Calu3 (cell line): ENCODE results near the gene PROM2. TPM values are rescaled to one million over a fixed set of nuclear protein-coding genes. Genes with fewer than 3 reads are reported as not detected.

Experiments used
- BruUV-seq: library from RNA; stranded (reverse); fragments of 400-500 nt; replicated peaks from 2 replicates; lab custom pipeline; 2021; lab: Mats Ljungman, UMichigan
- CTCF ChIA-PET: fragments of 300-600 bp; sonication (Branson Sonifier 250); formaldehyde crosslinking; loops from one replicate; lab custom pipeline; 2022; ENCODE audit warnings: antibody characterized with exemption; lab: Charles Lee
- DNase-seq: peaks from one replicate; pipeline ENCODE4 v3.0.0; 2022
- H3K27ac Mint-ChIP-seq: one replicate; pipeline ENCODE4 v1.8.0; 2022; ENCODE audit warnings: mixed read lengths; ENCODE audit not compliant: unreplicated experiment
- H3K27me3 Mint-ChIP-seq: one replicate; pipeline ENCODE4 v1.8.0; 2022; ENCODE audit warnings: mixed read lengths; ENCODE audit not compliant: unreplicated experiment
- H3K36me3 Mint-ChIP-seq: one replicate; pipeline ENCODE4 v1.8.0; 2022; ENCODE audit warnings: mild to moderate bottlenecking, moderate library complexity, mixed read lengths; ENCODE audit not compliant: insufficient read depth, unreplicated experiment
- H3K4me1 Mint-ChIP-seq: one replicate; pipeline ENCODE4 v1.8.0; 2022; ENCODE audit warnings: mild to moderate bottlenecking, low read depth, mixed read lengths; ENCODE audit not compliant: unreplicated experiment
- H3K4me3 Mint-ChIP-seq: one replicate; pipeline ENCODE4 v1.8.0; 2022; ENCODE audit warnings: mild to moderate bottlenecking, low read depth, moderate library complexity, mixed read lengths; ENCODE audit not compliant: unreplicated experiment
- H3K9me3 Mint-ChIP-seq: one replicate; pipeline ENCODE4 v1.8.0; 2022; ENCODE audit warnings: low read depth, mixed read lengths; ENCODE audit not compliant: unreplicated experiment
- intact Hi-C: fragments of 100-400 bp; cut with micrococcal nuclease; formaldehyde crosslinking; loops from one replicate; pipeline ENCODE4 v1.10.0; 2022; ENCODE audit not compliant: unreplicated experiment
- total RNA-seq: library from RNA; stranded (reverse); gene quantifications from 2 replicates; pipeline ENCODE4 v1.2.3, GENCODE V29; 2022
- TF ChIP-seq, protein P1 (sequence below): fragments of 200-600 bp; IDR thresholded peaks from one replicate; pipeline ENCODE4 v1.8.0; 2022; ENCODE audit warnings: antibody characterized with exemption; ENCODE audit not compliant: unreplicated experiment

The PROM2 gene
- total RNA-seq, 1 experiment from 2014 or later = 24.7 TPM

- Mint-ChIP-seq H3K4me3 (no peak overlapping the region), H3K9me3 (peaks cover 5% of the 10 kb centered on the region), H3K36me3 (peaks cover 7% of the 10 kb centered on the region), H3K27me3 (peaks cover 9% of the 10 kb centered on the region), H3K4me1 (peaks cover 33% of the 10 kb centered on the region), H3K27ac (no peak overlapping the region)
- BruUV-seq = no TSS peak
- CTCF ChIA-PET = no interaction called here
- intact Hi-C loops = no loop called here
- TF ChIP-seq, protein P1, sequence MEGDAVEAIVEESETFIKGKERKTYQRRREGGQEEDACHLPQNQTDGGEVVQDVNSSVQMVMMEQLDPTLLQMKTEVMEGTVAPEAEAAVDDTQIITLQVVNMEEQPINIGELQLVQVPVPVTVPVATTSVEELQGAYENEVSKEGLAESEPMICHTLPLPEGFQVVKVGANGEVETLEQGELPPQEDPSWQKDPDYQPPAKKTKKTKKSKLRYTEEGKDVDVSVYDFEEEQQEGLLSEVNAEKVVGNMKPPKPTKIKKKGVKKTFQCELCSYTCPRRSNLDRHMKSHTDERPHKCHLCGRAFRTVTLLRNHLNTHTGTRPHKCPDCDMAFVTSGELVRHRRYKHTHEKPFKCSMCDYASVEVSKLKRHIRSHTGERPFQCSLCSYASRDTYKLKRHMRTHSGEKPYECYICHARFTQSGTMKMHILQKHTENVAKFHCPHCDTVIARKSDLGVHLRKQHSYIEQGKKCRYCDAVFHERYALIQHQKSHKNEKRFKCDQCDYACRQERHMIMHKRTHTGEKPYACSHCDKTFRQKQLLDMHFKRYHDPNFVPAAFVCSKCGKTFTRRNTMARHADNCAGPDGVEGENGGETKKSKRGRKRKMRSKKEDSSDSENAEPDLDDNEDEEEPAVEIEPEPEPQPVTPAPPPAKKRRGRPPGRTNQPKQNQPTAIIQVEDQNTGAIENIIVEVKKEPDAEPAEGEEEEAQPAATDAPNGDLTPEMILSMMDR = no peak
- DNase-seq = no peak
These were observed 57.8 kb downstream of the PROM2 start for GRCh38 chr2:95332036-95332435.

GRCh38 chr2:95333056-95333455 lies 58.8 kb downstream of the PROM2 start:
- BruUV-seq = no TSS peak
- no peak overlapping the region for H3K27ac Mint-ChIP-seq
- H3K27me3 Mint-ChIP-seq = no peaks in the 10 kb centered on the region
- H3K4me1 Mint-ChIP-seq = peaks cover 33% of the 10 kb centered on the region
- TF ChIP-seq, protein P1 = no peak
- H3K36me3 Mint-ChIP-seq = peaks cover 7% of the 10 kb centered on the region
- peaks cover 5% of the 10 kb centered on the region for H3K9me3 Mint-ChIP-seq
- CTCF ChIA-PET = no interaction called here
- no peak for DNase-seq
- no peak overlapping the region for H3K4me3 Mint-ChIP-seq
- intact Hi-C loops = no loop called here

GRCh38 chr2:95333888-95334338 lies 59.7 kb downstream of the PROM2 start:
- Mint-ChIP-seq H3K27me3 (no peaks in the 10 kb centered on the region), H3K4me1 (peaks cover 33% of the 10 kb centered on the region), H3K36me3 (peaks cover 7% of the 10 kb centered on the region), H3K27ac (peak overlapping the region; percentile 55), H3K9me3 (peaks cover 5% of the 10 kb centered on the region), H3K4me3 (no peak overlapping the region)
- CTCF ChIA-PET = no interaction called here
- peak; percentile 78 for DNase-seq
- intact Hi-C loops = no loop called here
- TF ChIP-seq, protein P1 = no peak
- BruUV-seq = no TSS peak

GRCh38 chr2:95334916-95335641 lies 60.8 kb downstream of the PROM2 start:
- Mint-ChIP-seq H3K9me3 (peaks cover 5% of the 10 kb centered on the region), H3K36me3 (peaks cover 7% of the 10 kb centered on the region), H3K4me3 (no peak overlapping the region), H3K27ac (no peak overlapping the region), H3K27me3 (no peaks in the 10 kb centered on the region), H3K4me1 (peaks cover 33% of the 10 kb centered on the region)
- intact Hi-C loops = no loop called here
- CTCF ChIA-PET = interaction anchor here (1.4 kb wide), 1 partner anchor 10 kb away, joined by 3 read pairs; no protein-coding TSS in a partner anchor
- TF ChIP-seq, protein P1 = no peak
- BruUV-seq = no TSS peak
- no peak for DNase-seq
